ENCODE measurements around the gene INS.
"Not testable (repeated sequence)": the region's sequence is repeated elsewhere in the genome, so short reads cannot be mapped to it uniquely, and the experiment has no call there.

Gene INS

GRCh38 chr11:2198621-2199365 is 37.8 kb upstream of the INS start:
- no peak for DNase-seq (ENCODE audit: low spot score)

DNA sequence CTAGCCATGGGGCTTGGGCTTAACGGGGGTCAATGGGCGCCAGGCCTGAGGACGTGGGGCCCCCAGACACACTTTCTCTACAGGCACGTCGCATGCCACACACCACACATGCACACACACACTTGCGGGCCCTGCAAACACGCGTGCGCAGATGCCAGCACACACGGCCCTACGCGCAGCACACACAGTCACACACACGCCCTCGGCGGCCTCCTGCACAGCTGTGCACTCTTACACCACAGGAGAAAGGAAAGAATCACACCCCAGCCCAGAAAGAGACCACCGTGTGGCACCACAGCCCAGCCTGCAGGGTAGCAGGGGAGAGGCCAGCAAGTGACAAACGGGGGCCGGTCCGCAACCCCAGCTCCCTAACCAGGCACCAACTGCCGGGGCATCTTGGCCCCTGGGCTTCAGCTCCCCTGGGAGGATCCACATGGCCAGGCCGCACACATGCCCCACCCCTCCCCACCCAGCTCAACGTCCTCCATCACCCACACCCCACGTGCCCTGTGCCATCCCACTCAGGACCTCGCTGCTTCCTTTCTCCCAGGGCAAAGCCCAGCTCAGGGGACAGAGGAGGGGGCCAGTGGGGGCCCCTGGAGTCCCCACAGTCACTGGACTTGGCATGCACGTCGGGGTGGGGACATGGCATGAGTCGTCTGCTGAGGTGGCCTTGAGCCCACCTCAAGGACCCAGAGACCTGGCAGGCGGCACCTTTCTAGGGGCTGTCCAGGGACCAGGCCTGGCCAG is 36.9 kb upstream of the INS start:
- DNase-seq (ENCODE audit: low spot score): no peak

GRCh38 chr11:2196970-2197770 is 36.2 kb upstream of the INS start:
- peak; percentile 52 for DNase-seq (ENCODE audit: low spot score)

DNA sequence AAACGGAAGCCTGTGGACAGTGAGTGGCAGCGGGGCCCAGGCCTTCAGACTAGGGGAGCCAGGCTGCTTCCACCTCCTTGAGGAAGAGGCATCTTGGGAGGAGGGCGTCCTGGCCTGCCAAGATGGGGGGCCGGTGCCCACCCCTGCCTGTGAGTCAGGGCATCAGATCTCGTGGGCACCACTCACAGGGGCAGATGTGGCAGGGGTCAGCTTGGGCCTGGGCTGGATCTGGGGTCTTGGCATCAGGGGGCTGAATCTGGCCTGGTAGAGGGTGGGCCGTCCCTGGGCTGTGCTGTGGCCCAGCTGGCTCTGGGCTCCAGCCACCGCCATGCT is 34.7 kb upstream of the INS start:
- no peak for DNase-seq (ENCODE audit: low spot score)

GRCh38 chr11:2194877-2195755 is 34.1 kb upstream of the INS start:
- DNase-seq (ENCODE audit: low spot score): no peak

DNA sequence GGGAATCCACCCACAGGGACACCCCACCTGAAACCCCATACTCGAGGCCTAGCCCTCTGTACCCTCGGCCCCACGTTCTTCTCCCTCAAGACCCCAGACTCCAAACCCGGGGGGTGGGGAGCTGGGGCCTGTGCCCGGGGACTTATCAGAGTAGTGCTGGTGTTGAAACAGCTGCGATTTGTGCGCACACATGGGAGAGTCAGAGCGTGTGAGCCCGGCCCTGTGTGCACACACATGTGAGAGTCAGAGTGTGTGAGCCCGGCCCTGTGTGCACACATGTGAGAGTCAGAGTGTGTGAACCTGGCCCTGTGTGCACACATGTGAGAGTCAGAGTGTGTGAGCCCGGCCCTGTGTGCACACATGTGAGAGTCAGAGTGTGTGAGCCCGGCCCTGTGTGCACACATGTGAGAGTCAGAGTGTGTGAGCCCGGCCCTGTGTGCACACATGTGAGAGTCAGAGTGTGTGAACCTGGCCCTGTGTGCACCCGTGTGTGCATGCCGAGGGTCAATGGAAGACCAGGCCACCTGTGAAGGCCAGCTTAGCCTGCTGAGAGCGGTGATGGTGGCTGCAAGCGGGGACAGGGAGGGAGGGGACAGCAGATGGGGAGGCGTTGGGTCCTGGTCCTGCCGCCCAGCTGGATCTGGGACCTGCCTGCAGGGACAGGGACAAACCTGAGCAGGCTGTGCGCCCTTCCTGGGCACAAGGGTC is 33.0 kb upstream of the INS start:
- DNase-seq (ENCODE audit: low spot score): not testable (repeated sequence)

GRCh38 chr11:2193099-2193887 is 32.3 kb upstream of the INS start:
- DNase-seq (ENCODE audit: low spot score): no peak

DNA sequence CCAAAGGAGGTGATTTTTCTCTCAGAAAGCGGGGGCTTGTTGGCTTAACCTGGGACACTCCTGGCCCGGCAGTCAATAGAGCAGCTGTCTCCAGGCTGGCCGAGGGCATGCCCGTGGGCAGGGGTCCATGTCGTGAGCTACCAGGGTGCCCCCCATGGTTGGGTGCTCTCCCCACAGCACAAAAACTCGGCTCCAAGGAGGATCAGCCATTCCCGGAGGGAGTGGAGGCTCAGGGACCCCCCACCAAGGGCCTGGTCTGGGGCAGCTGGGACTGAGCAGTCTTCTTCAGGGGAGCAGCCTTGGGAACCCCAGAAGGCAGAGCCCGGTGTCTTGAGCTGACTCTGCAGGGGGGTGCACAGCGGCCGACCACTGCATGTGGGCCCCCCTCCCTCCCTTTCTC is 31.4 kb upstream of the INS start:
- no peak for DNase-seq (ENCODE audit: low spot score)

- no peak for DNase-seq (ENCODE audit: low spot score)
These were observed 30.9 kb upstream of the INS start for GRCh38 chr11:2191883-2192282.

- no peak for DNase-seq (ENCODE audit: low spot score)
These were observed 29.9 kb upstream of the INS start for GRCh38 chr11:2190657-2191471.

- DNase-seq (ENCODE audit: low spot score): no peak
These were observed 29.1 kb upstream of the INS start for GRCh38 chr11:2189938-2190656.

DNA sequence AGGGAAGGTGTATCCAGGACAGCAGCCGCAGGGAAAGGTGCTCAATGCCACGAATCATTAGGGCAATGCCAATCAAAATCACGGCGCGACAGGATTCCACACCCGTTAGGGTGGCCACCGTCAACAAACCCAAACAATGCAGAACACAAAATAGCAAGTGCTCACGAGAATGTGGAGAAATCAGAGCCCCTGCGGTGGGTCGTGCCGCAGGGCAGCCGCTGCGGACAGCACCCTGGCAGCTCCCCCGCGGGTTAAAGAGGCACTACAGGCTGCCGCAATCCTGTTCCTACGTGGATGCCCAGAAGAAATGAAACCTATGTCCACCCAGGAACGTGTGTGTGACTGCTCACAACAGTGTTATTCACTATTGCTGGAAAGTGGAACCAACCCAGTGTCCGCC is 27.7 kb upstream of the INS start:
- DNase-seq (ENCODE audit: low spot score): no peak

GRCh38 chr11:2187280-2187707 is 26.3 kb upstream of the INS start:
- DNase-seq (ENCODE audit: low spot score): no peak

GRCh38 chr11:2186669-2187279 is 25.8 kb upstream of the INS start:
- no peak for DNase-seq (ENCODE audit: low spot score)

DNA sequence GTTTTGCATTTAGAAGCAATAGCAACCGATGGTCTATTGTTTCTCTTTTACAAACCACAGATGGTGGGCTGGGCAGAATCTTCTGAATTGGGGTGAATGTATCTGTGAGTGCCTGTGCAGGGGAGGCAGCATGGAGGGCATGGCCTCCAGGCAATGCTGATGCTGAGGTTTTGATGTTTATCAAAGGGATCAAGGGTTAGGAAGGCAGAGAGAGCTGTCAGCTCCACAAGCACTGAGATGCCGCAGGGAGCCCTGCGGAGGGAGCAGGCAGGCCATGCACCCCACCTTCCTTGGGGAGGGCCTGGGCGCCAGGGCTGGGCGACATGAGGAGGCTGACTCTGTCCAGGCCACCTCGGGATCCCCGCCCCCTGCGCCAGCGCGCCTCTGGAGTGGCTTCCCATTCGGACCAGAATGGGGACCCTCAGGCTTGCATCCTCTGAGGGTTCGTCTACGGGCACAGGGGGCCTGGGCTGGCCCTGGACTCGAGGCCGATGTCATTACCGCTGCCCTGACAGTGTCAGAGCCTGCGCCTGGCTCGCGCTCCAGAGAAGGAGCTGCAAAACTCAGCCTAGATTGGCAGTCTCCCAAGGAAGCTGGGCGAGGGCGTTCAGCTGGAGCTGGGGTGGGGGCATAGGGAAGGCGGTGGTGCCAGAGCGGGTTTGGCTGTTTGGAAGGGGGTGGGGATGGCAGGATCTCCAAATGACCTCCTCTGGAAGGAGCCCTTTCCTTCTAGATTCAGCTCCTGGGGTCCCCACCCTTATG is 24.5 kb upstream of the INS start:
- DNase-seq (ENCODE audit: low spot score): no peak

GRCh38 chr11:2182692-2183474 is 21.9 kb upstream of the INS start:
- no peak for DNase-seq (ENCODE audit: low spot score)

GRCh38 chr11:2182075-2182474 is 21.1 kb upstream of the INS start:
- no peak for DNase-seq (ENCODE audit: low spot score)
